ENCODE measurements around the gene SMAD1. TPM values are rescaled to one million over a fixed set of nuclear protein-coding genes. Genes with fewer than 3 reads are reported as not detected.

Gene SMAD1
- polyA plus RNA-seq, 2 of the 4 experiments (the other 2 are of a cell fraction), result 9.9 to 23.9 TPM

- 34% methylated on average over 3 of the region's 3 CpGs for WGBS (ENCODE audit: missing lambda C conversion rate)
- ChIA-PET CTCF (no interaction called here), POLR2A (interaction anchor here (0.8 kb wide), 1 partner anchor 117 kb away, joined by 3 read pairs; no protein-coding TSS in a partner anchor)
- Histone ChIP-seq H3K4me1 (no peaks in the 10 kb centered on the region), H3K4me2 (no peak overlapping the region), H3K27ac (no peak overlapping the region), H3K9me3 (no peaks in the 10 kb centered on the region), H3K4me3 (no peak overlapping the region)
- DNase-seq (ENCODE audit: low read depth in 1 of 2, low spot score in 1 of 2), result peak in 1 of 2 experiments; percentile 5
- TF ChIP-seq RFX5 (IDR thresholded peaks at IDR 0.05), result no peak
- ATAC-seq, result no peak
- no peak for FAIRE-seq
Measured at GRCh38 chr4:145589916-145590702, 108.5 kb downstream of the SMAD1 start.

GRCh38 chr4:145602129-145602760 is 120.6 kb downstream of the SMAD1 start:
- no peak for TF ChIP-seq HMGXB4 (CRISPR knock-in tag; IDR thresholded peaks at IDR 0.05; ENCODE audit: borderline replicate concordance)
- TF ChIP-seq CHD4 (IDR thresholded peaks at IDR 0.05; ENCODE audit: borderline replicate concordance), result no peak
- TF ChIP-seq CEBPB (IDR thresholded peaks at IDR 0.05), result no peak
- no peak for TF ChIP-seq ATOH8 (CRISPR knock-in tag; IDR thresholded peaks at IDR 0.05; ENCODE audit: low read depth)
- TF ChIP-seq RAD21 (conservative IDR thresholded peaks at IDR 0.05 in 1 of 2, IDR thresholded peaks at IDR 0.05 in 1 of 2), result no peak
- TF ChIP-seq USF2 (IDR thresholded peaks at IDR 0.05), result no peak
- TF ChIP-seq EHF (CRISPR knock-in tag; IDR thresholded peaks at IDR 0.05), result no peak
- TF ChIP-seq MYC (IDR thresholded peaks at IDR 0.05; ENCODE audit: borderline replicate concordance, low read length), result no peak
- no peak for TF ChIP-seq ZNF302 (CRISPR knock-in tag; IDR thresholded peaks at IDR 0.05)
- no peak for TF ChIP-seq ZC3H11A (IDR thresholded peaks at IDR 0.05)
- TF ChIP-seq SMC3 (IDR thresholded peaks at IDR 0.05), result no peak
- no peak for TF ChIP-seq PHF8 (IDR thresholded peaks at IDR 0.05; ENCODE audit: borderline replicate concordance, low read depth)
- TF ChIP-seq ELK1 (IDR thresholded peaks at IDR 0.05; ENCODE audit: low read depth, low read length), result no peak
- no peak for TF ChIP-seq MAFK (IDR thresholded peaks at IDR 0.05; ENCODE audit: partially characterized antibody)
- no peak for TF ChIP-seq REST (IDR thresholded peaks at IDR 0.05)
- TF ChIP-seq JUN (IDR thresholded peaks at IDR 0.05), result no peak
- no peak for TF ChIP-seq HDAC2 (IDR thresholded peaks at IDR 0.05)
- no peak for TF ChIP-seq SREBF2 (IDR thresholded peaks at IDR 0.05)
- 65% methylated on average over 4 of the region's 4 CpGs for WGBS (ENCODE audit: missing lambda C conversion rate)
- no peaks in the 10 kb centered on the region for H3K4me1 ChIP-seq
- CTCF ChIA-PET, result interaction anchor here (1.0 to 2.2 kb wide), 4 partner anchors 10 to 385 kb away, joined by 3 to 7 read pairs (median 4); no protein-coding TSS in a partner anchor
- ATAC-seq, result no peak
- POLR2A ChIA-PET, result no interaction called here
- H3K9me3 ChIP-seq, result no peaks in the 10 kb centered on the region
- no peak overlapping the region for H3K4me2 ChIP-seq
- H3K4me3 ChIP-seq, result no peak overlapping the region
- no peak overlapping the region for H3K27ac ChIP-seq
- no peak for DNase-seq (ENCODE audit: low read depth in 1 of 2, low spot score in 1 of 2)
- FAIRE-seq, result no peak
